ENCODE data around the gene SYT2.
"Not testable (repeated sequence)": the region's sequence is repeated elsewhere in the genome, so short reads cannot be mapped to it uniquely, and the experiment has no call there.

DNA sequence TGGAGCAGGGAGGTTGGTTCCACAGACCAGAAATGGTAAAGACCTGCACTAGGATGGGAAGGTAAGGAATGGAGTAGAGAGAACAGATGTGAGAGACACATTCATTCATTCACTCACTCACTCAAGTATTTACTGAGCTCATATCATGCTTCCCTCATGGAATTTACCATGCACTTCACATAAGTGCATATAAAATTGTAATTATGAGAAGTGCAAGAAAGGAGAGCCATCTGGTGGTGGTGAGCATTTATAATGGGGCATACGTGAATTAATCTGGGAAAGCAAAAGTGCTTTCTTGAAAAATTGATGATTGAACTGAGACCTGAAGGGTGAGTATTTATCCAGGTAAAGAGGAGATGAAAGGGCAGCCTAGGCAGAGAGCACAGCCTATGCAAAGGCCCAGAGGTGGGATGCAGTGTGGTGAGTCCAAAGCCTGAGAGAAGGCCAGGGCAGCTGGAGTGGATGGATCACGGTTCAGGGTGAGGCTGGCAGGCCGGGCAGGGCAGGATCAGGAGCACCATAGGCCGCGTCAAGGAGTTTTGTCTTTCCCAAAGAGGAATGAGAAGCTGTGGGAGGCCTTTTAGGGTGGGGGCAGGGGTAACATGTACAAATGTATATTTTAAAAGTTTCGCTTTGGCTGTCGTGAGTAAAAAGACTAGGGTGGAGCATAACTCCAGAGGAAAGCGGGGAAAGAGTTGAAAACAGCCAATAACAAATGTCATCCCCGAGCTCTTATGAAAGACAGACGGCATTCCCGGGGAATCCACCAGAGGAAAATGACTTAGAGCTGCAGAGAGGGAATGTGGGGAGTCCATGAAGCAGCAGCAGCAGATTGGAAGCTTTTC, 95.7 kb downstream of the SYT2 start:
- TF ChIP-seq, protein P1, sequence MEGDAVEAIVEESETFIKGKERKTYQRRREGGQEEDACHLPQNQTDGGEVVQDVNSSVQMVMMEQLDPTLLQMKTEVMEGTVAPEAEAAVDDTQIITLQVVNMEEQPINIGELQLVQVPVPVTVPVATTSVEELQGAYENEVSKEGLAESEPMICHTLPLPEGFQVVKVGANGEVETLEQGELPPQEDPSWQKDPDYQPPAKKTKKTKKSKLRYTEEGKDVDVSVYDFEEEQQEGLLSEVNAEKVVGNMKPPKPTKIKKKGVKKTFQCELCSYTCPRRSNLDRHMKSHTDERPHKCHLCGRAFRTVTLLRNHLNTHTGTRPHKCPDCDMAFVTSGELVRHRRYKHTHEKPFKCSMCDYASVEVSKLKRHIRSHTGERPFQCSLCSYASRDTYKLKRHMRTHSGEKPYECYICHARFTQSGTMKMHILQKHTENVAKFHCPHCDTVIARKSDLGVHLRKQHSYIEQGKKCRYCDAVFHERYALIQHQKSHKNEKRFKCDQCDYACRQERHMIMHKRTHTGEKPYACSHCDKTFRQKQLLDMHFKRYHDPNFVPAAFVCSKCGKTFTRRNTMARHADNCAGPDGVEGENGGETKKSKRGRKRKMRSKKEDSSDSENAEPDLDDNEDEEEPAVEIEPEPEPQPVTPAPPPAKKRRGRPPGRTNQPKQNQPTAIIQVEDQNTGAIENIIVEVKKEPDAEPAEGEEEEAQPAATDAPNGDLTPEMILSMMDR (IDR thresholded peaks at IDR 0.05; ENCODE audit: borderline replicate concordance, extremely low read depth, low read length, poor library complexity, severe bottlenecking) = peak; percentile 23
- TF ChIP-seq EZH2 (IDR thresholded peaks at IDR 0.05; ENCODE audit: borderline replicate concordance, low read depth, low read length, severe bottlenecking) = not testable (repeated sequence)

Data from DND-41 (cell line).